Activated naive CD8-positive, alpha-beta T cell treated with anti-CD3 and anti-CD28 coated beads, Interleukin-2, amount 10 ng/mL, durations not matched to agents 7 days and 5 days (primary cell): ENCODE results near the gene MAML2. TPM values are rescaled to one million over a fixed set of nuclear protein-coding genes. Genes with fewer than 3 reads are reported as not detected.
A peak's percentile ranks its signal among the peaks of the same experiment; 100 is the strongest.

ENCODE experiments used
- ATAC-seq: fragments of 150-1000 bp; cut with Tn5 transposase; one replicate; pipeline ENCODE4 v1.10.0; 2021; ENCODE audit warnings: low read depth, moderate library complexity
- POLR2A ChIA-PET: fragments of 350-600 bp; sonication (Branson Sonifier 250); formaldehyde crosslinking; loops from one replicate; lab custom pipeline; 2021; ENCODE audit warnings: antibody characterized with exemption; lab: Charles Lee
- DNase-seq: peaks from one replicate; pipeline ENCODE4 v3.0.0; 2021
- H3K27ac Mint-ChIP-seq: one replicate; pipeline ENCODE4 v1.8.0; 2022; ENCODE audit warnings: mild to moderate bottlenecking, mixed read lengths
- H3K27me3 Mint-ChIP-seq: one replicate; pipeline ENCODE4 v1.8.0; 2022; ENCODE audit warnings: mild to moderate bottlenecking, moderate library complexity, mixed read lengths
- H3K36me3 Mint-ChIP-seq: one replicate; pipeline ENCODE4 v1.8.0; 2021; ENCODE audit warnings: mild to moderate bottlenecking, mixed read lengths
- H3K4me1 Mint-ChIP-seq: one replicate; pipeline ENCODE4 v1.8.0; 2021; ENCODE audit warnings: mixed read lengths
- H3K4me3 Mint-ChIP-seq: one replicate; pipeline ENCODE4 v1.8.0; 2022; ENCODE audit warnings: mild to moderate bottlenecking, moderate library complexity, mixed read lengths
- H3K9me3 Mint-ChIP-seq: one replicate; pipeline ENCODE4 v1.8.0; 2021; ENCODE audit warnings: mixed read lengths
- total RNA-seq, 2 experiments: library from RNA; stranded (reverse); gene quantifications; one replicate each; pipeline ENCODE4 v1.2.3, GENCODE V29; 2021

Gene MAML2
- total RNA-seq, 2 experiments from 2014 or later = 18.6 to 20.5 TPM

GRCh38 chr11:96119211-96119610, 223.8 kb downstream of the MAML2 start:
- peaks cover 26% of the 10 kb centered on the region for H3K36me3 Mint-ChIP-seq
- H3K4me1 Mint-ChIP-seq = peaks cover 7% of the 10 kb centered on the region

GRCh38 chr11:96116376-96116775, 226.6 kb downstream of the MAML2 start:
- Mint-ChIP-seq H3K27ac (no peak overlapping the region), H3K4me3 (no peak overlapping the region), H3K4me1 (peaks cover 9% of the 10 kb centered on the region), H3K36me3 (peaks cover 11% of the 10 kb centered on the region), H3K9me3 (no peaks in the 10 kb centered on the region), H3K27me3 (no peaks in the 10 kb centered on the region)
- no peak for ATAC-seq
- DNase-seq = no peak
- POLR2A ChIA-PET = interaction anchor here (1.3 kb wide), 1 partner anchor 16 kb away, joined by 3 read pairs; no protein-coding TSS in a partner anchor

More at GRCh38 chr11:96119211-96119610, 223.8 kb downstream of the MAML2 start:
- DNase-seq = no peak
- Mint-ChIP-seq H3K27ac (no peak overlapping the region), H3K9me3 (no peaks in the 10 kb centered on the region), H3K4me3 (no peak overlapping the region), H3K27me3 (no peaks in the 10 kb centered on the region)
- ATAC-seq = no peak
- POLR2A ChIA-PET = no interaction called here

DNA sequence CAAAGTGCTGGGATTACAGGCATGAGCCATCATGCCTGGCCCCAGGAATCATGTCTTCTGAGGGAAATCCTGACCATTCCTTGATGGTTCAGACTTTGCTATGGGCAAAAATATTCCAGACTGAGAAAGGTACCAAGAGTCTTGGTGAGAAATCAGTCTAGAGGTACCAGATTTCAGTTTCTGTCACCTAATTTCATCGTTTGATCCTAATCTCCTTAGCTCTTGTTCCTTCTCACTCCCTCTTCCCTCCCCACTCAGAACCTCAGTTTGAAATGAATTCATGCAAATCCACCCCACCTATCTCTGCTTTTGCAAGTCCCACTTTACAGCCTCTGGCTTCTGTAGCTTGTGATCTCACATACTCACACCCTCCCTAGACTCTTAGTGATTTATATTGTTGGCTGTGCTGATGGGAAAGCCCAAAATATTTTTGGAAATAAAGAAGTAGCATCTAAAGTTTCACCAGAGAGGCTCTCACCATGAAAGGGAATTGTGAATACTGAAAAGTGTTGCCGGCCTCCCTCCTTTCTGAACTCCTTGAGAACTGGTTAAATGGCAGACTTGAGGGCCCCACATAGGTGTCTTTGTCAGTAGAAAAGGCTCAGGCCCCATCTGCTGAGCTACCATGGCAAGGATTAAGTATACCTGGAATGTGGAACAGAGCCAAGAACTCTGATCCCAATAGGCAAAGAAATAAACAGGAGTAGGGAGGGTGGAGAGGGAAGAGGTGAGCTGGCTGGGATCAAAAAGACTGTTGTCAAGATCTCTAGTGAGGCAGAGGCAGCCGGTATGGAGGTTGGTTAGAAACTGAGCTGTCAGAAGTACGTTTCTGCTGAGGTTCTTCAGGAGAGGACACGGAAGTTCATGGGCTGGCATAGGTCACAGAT, 228.6 kb downstream of the MAML2 start:
- ATAC-seq (no peak), DNase-seq (no peak)
- no peaks in the 10 kb centered on the region for H3K27me3 Mint-ChIP-seq
- H3K27ac Mint-ChIP-seq = no peak overlapping the region
- H3K9me3 Mint-ChIP-seq = no peaks in the 10 kb centered on the region
- POLR2A ChIA-PET = no interaction called here
- no peak overlapping the region for H3K4me3 Mint-ChIP-seq
- H3K4me1 Mint-ChIP-seq = peaks cover 9% of the 10 kb centered on the region
- peaks cover 17% of the 10 kb centered on the region for H3K36me3 Mint-ChIP-seq

GRCh38 chr11:96113193-96113681, 229.8 kb downstream of the MAML2 start:
- Mint-ChIP-seq H3K4me3 (no peak overlapping the region), H3K36me3 (peaks cover 17% of the 10 kb centered on the region), H3K9me3 (no peaks in the 10 kb centered on the region), H3K27ac (no peak overlapping the region), H3K4me1 (peaks cover 9% of the 10 kb centered on the region), H3K27me3 (no peaks in the 10 kb centered on the region)
- DNase-seq (no peak), ATAC-seq (no peak)
- POLR2A ChIA-PET = no interaction called here

GRCh38 chr11:96112192-96113128, 230.5 kb downstream of the MAML2 start:
- H3K9me3 Mint-ChIP-seq = no peaks in the 10 kb centered on the region
- no peak overlapping the region for H3K27ac Mint-ChIP-seq
- DNase-seq = no peak
- POLR2A ChIA-PET = interaction anchor here (1.3 kb wide), 1 partner anchor 15 kb away, joined by 4 read pairs; no protein-coding TSS in a partner anchor
- H3K4me1 Mint-ChIP-seq = peaks cover 9% of the 10 kb centered on the region
- peaks cover 17% of the 10 kb centered on the region for H3K36me3 Mint-ChIP-seq
- H3K4me3 Mint-ChIP-seq = peak overlapping the region; percentile 36
- no peaks in the 10 kb centered on the region for H3K27me3 Mint-ChIP-seq
- peak; percentile 45 for ATAC-seq

DNA sequence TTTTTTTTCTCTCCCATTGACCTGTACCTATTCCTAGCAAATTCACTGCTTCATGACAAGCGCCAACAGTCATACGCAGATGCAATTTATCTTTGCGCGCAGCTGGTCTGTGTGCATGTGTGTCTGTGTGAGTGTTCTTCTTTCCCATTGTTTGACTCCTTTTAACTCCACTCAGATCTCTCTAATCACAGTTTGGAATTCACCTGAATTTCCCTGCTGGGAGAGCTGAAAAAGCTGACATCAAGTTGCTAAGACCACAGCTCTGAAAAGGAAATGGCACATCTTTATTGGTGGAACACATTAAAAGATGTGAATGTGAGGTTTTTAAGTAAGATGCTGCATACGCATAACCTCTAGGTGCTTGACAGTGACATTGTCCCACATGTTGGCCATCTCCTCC, 231.7 kb downstream of the MAML2 start:
- Mint-ChIP-seq H3K27ac (no peak overlapping the region), H3K4me1 (peaks cover 12% of the 10 kb centered on the region), H3K36me3 (peaks cover 19% of the 10 kb centered on the region), H3K4me3 (no peak overlapping the region), H3K9me3 (no peaks in the 10 kb centered on the region), H3K27me3 (no peaks in the 10 kb centered on the region)
- ATAC-seq (no peak), DNase-seq (no peak)
- POLR2A ChIA-PET = interaction anchor here (1.3 kb wide), 1 partner anchor 16 kb away, joined by 4 read pairs; no protein-coding TSS in a partner anchor

GRCh38 chr11:96110302-96110701, 232.7 kb downstream of the MAML2 start:
- no peaks in the 10 kb centered on the region for H3K9me3 Mint-ChIP-seq

GRCh38 chr11:96109331-96110030, 233.5 kb downstream of the MAML2 start:
- no peak overlapping the region for H3K27ac Mint-ChIP-seq
- no peaks in the 10 kb centered on the region for H3K9me3 Mint-ChIP-seq
- H3K4me1 Mint-ChIP-seq = peaks cover 17% of the 10 kb centered on the region
- no peak overlapping the region for H3K4me3 Mint-ChIP-seq
- H3K27me3 Mint-ChIP-seq = no peaks in the 10 kb centered on the region
- POLR2A ChIA-PET = no interaction called here
- ATAC-seq (no peak), DNase-seq (no peak)
- H3K36me3 Mint-ChIP-seq = peaks cover 16% of the 10 kb centered on the region

More at GRCh38 chr11:96110302-96110701, 232.7 kb downstream of the MAML2 start:
- POLR2A ChIA-PET = no interaction called here
- H3K27me3 Mint-ChIP-seq = no peaks in the 10 kb centered on the region
- peaks cover 17% of the 10 kb centered on the region for H3K36me3 Mint-ChIP-seq
- DNase-seq = no peak
- no peak overlapping the region for H3K4me3 Mint-ChIP-seq
- peaks cover 15% of the 10 kb centered on the region for H3K4me1 Mint-ChIP-seq
- H3K27ac Mint-ChIP-seq = no peak overlapping the region
- no peak for ATAC-seq

GRCh38 chr11:96107143-96107824, 235.7 kb downstream of the MAML2 start:
- Mint-ChIP-seq H3K4me1 (peaks cover 9% of the 10 kb centered on the region), H3K36me3 (peaks cover 22% of the 10 kb centered on the region), H3K27me3 (no peaks in the 10 kb centered on the region), H3K9me3 (no peaks in the 10 kb centered on the region), H3K27ac (no peak overlapping the region), H3K4me3 (no peak overlapping the region)
- POLR2A ChIA-PET = interaction anchor here (0.5 kb wide), 1 partner anchor 1860 kb away, joined by 3 read pairs; no protein-coding TSS in a partner anchor
- no peak for ATAC-seq
- DNase-seq = no peak

GRCh38 chr11:96106645-96107044, 236.3 kb downstream of the MAML2 start:
- Mint-ChIP-seq H3K9me3 (no peaks in the 10 kb centered on the region), H3K27ac (no peak overlapping the region), H3K27me3 (no peaks in the 10 kb centered on the region), H3K4me1 (peaks cover 9% of the 10 kb centered on the region), H3K4me3 (no peak overlapping the region), H3K36me3 (peaks cover 25% of the 10 kb centered on the region)
- ATAC-seq = no peak
- POLR2A ChIA-PET = no interaction called here
- DNase-seq = no peak

DNA sequence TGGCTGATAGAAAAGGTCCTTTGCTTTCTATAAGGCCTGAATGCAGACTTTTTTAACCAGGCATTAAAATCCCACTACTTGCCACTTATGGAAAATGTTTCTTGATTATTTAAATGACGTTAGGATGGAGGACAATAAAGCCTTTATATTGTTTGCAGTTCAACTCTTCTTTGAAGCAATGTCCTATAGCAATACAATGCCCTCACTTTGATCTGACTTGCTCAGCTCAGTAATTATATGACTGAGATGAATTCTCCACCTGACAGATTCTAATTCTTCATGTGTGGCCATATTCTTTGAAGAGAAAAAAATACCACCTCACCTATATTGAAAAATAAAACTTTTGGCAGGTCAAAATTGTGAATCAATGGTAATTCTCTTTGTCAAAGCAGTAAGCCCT, 237.1 kb downstream of the MAML2 start:
- POLR2A ChIA-PET = no interaction called here
- Mint-ChIP-seq H3K4me1 (peaks cover 9% of the 10 kb centered on the region), H3K27me3 (no peaks in the 10 kb centered on the region), H3K4me3 (no peak overlapping the region), H3K9me3 (peaks cover 2% of the 10 kb centered on the region), H3K27ac (no peak overlapping the region), H3K36me3 (peaks cover 27% of the 10 kb centered on the region)
- ATAC-seq (no peak), DNase-seq (no peak)

DNA sequence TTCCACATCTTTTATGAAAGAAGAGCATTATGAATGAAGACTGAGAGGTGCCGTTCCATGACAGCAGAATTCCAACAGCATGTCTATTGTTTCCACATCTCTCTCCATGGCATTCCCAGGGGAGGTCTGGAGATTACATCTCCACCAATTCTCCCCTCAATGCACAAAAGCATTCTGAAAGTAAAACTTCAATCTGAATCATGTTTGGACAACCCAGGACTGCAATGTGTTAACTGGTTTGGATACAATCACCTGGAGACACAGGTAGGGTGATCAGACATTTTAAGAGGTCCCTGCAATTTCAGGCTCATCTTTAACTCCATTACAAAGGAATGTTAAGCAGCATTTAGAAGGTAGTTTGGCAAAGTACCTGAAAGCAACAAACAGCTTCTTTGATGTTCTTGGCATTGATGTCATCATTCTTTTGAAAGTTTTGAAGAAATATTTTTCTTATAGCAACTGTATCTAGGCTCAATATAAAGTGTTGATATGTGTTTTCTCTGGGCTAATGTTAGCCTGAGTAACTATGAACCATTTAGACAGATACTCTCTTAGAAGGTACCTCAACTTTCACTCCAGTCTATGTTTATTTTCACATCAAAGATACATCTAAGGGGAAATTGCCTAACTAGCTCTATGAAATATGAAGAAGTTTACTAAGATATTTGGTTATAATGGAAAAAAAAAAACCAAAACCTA, 237.6 kb downstream of the MAML2 start:
- peaks cover 31% of the 10 kb centered on the region for H3K36me3 Mint-ChIP-seq
- no peaks in the 10 kb centered on the region for H3K27me3 Mint-ChIP-seq
- H3K27ac Mint-ChIP-seq = no peak overlapping the region
- no peak overlapping the region for H3K4me3 Mint-ChIP-seq
- peaks cover 2% of the 10 kb centered on the region for H3K9me3 Mint-ChIP-seq
- peaks cover 9% of the 10 kb centered on the region for H3K4me1 Mint-ChIP-seq
- POLR2A ChIA-PET = no interaction called here
- DNase-seq (no peak), ATAC-seq (no peak)
